ENCODE results near the gene SMDT1. TPM values are rescaled to one million over a fixed set of nuclear protein-coding genes. Genes with fewer than 3 reads are reported as not detected.
A peak's percentile ranks its signal among the peaks of the same experiment; 100 is the strongest.

SMDT1 gene
- total and polyA plus RNA-seq, 2 of the 4 experiments (the other 2 are of a cell fraction), result 2.3 to 15.7 TPM

GRCh38 chr22:42070517-42071422, 8.7 kb upstream of the SMDT1 start, which contains the start of gene NAGA:
TSS of gene NAGA (minus strand) at chr22:42070812. CDS start at chr22:42070297, 515 bp downstream.
- H3K14ac ChIP-seq (replicated peaks; ENCODE audit: low read depth, low read length), result peak within 1 kb of the TSS; percentile 91
- peak within 1 kb of the TSS; percentile 15; the same call in 1 of the 2 replicates for H4K5ac ChIP-seq (ENCODE audit: low read depth, low read length)
- H3K4me3 ChIP-seq (ENCODE audit: insufficient read depth, low read depth, low read length), result peak within 1 kb of the TSS; percentile 50
- ATAC-seq (ENCODE audit: low read depth) (peak; percentile 97), DNase-seq (peak; percentile 94)
- dilution Hi-C loops (cut with HindIII; ENCODE audit: low sequenced_read_pairs, unreplicated experiment), result no loop called here
- H2BK5ac ChIP-seq (ENCODE audit: low read depth, low read length, poor library complexity, severe bottlenecking), result peak within 1 kb of the TSS; percentile 77
- peak within 1 kb of the TSS; percentile 100 for H2AFZ ChIP-seq (replicated peaks; ENCODE audit: low read length, poor library complexity)
- H2BK120ac ChIP-seq (ENCODE audit: low read depth, low read length), result peak within 1 kb of the TSS; percentile 78
- H3K27ac ChIP-seq (ENCODE audit: insufficient read depth, low read length), result peak within 1 kb of the TSS; percentile 65
- peak within 1 kb of the TSS; percentile 95 for H2AK5ac ChIP-seq (ENCODE audit: low read depth, low read length)
- peak within 1 kb of the TSS; percentile 81 to 97 for H4K8ac ChIP-seq (ENCODE audit: low read depth in 2 of 2, low read length in 2 of 2)
- POLR2A ChIA-PET (ENCODE audit: unreplicated experiment), result interaction anchor here (0.6 kb wide), 1 partner anchor 34 kb away, joined by 4 read pairs; no protein-coding TSS in a partner anchor
- peak within 1 kb of the TSS; percentile 25; the same call in 1 of the 2 replicates for H3K18ac ChIP-seq (ENCODE audit: low read depth, low read length)
- WGBS, 2 experiments (ENCODE audit: extremely low coverage in 2 of 2, insufficient read length in 1 of 2), result 0% methylated on average over 25 of the region's 56 CpGs; no CpG with 5 or more reads in 1 of the 2 experiments
- H3K56ac ChIP-seq (ENCODE audit: extremely low read depth, insufficient read depth, low read length), result peak within 1 kb of the TSS; percentile 58
- no peaks in the 10 kb centered on the region for H3K27me3 ChIP-seq (ENCODE audit: control insufficient read depth, insufficient read depth, low read length)
- peak within 1 kb of the TSS; percentile 92 for H3K4ac ChIP-seq (ENCODE audit: low read depth, low read length)
- H3K23ac ChIP-seq (ENCODE audit: low read depth, low read length), result peak within 1 kb of the TSS; percentile 97; the same call in 1 of the 2 replicates
- intact Hi-C loops (cut with micrococcal nuclease), result no loop called here
- peak within 1 kb of the TSS; percentile 96 for H2AK9ac ChIP-seq (replicated peaks; ENCODE audit: low read depth, low read length, poor library complexity)
- peak within 1 kb of the TSS; percentile 58 for H2BK20ac ChIP-seq (ENCODE audit: low read depth, low read length)
- 0 out of 2 replicates have a peak, but pooled peaks cover 4% of the 10 kb centered on the region for H4K20me1 ChIP-seq (ENCODE audit: insufficient read depth, low read length)
- H2BK15ac ChIP-seq (ENCODE audit: low read depth, low read length), result peak within 1 kb of the TSS; percentile 32; the same call in 1 of the 3 replicates
- in situ Hi-C loops (cut with MboI; ENCODE audit: low sequenced_read_pairs), result no loop called here
- no peaks in the 10 kb centered on the region for H3K9me3 ChIP-seq (ENCODE audit: control insufficient read depth, insufficient read depth, low read length)
- peaks cover 20% of the 10 kb centered on the region; the same call in 1 of the 2 replicates for H3K9me1 ChIP-seq (ENCODE audit: insufficient read depth, low read length)
- H3K36me3 ChIP-seq (ENCODE audit: control insufficient read depth, insufficient read depth, low read length), result peaks cover 13% of the 10 kb centered on the region
- peak within 1 kb of the TSS; percentile 54 for H3K9ac ChIP-seq (ENCODE audit: low read depth, low read length)
- peak within 1 kb of the TSS; percentile 88 for H4K91ac ChIP-seq (ENCODE audit: insufficient read depth, low read depth, low read length)
- H3K4me1 ChIP-seq (ENCODE audit: control insufficient read depth, insufficient read depth, low read length), result peaks cover 12% of the 10 kb centered on the region
- CTCF ChIA-PET, result interaction anchor here (1.9 kb wide), 1 partner anchor 20 kb away, joined by 6 read pairs; the partner anchor contains the start of gene NDUFA6
- peak within 1 kb of the TSS; percentile 90 for H3K4me2 ChIP-seq (ENCODE audit: low read depth, low read length)
- H3K79me1 ChIP-seq (ENCODE audit: low read depth in 1 of 2, low read length in 2 of 2), result peaks cover 15 to 54% of the 10 kb centered on the region in 2 experiments; a peak in 3 of 4 replicates
- BruUV-seq (replicated peaks), result no TSS peak
- TF ChIP-seq CEBPB (IDR thresholded peaks at IDR 0.05; ENCODE audit: low read depth, low read length), result no peak
- TF ChIP-seq FOS (IDR thresholded peaks at IDR 0.05; ENCODE audit: low read depth, low read length), result no peak
- peak; percentile 63; the same call in 1 of the 2 replicates for TF ChIP-seq MXI1 (IDR thresholded peaks at IDR 0.05; ENCODE audit: borderline replicate concordance, low read depth, low read length)
- TF ChIP-seq POLR2A (IDR thresholded peaks at IDR 0.05; ENCODE audit: low read depth, low read length), result no peak; the same call in 1 of the 2 replicates
- TF ChIP-seq ELK1 (IDR thresholded peaks at IDR 0.05; ENCODE audit: borderline replicate concordance, low read depth, low read length), result no peak
- no peak for TF ChIP-seq SMC3 (IDR thresholded peaks at IDR 0.05; ENCODE audit: low read depth, low read length)
- TF ChIP-seq USF2 (IDR thresholded peaks at IDR 0.05; ENCODE audit: low read depth, low read length), result no peak
- no peak for TF ChIP-seq CTCF (conservative IDR thresholded peaks at IDR 0.05; ENCODE audit: low read depth, low read length)
- TF ChIP-seq NFE2L2 (IDR thresholded peaks at IDR 0.05; ENCODE audit: low read depth, low read length), result no peak
- TF ChIP-seq CHD1 (IDR thresholded peaks at IDR 0.05; ENCODE audit: low read depth, low read length), result no peak
- peak; percentile 72; the same call in 1 of the 2 replicates for TF ChIP-seq MAZ (IDR thresholded peaks at IDR 0.05; ENCODE audit: borderline replicate concordance, low read depth, low read length)
- no peak for TF ChIP-seq RCOR1 (IDR thresholded peaks at IDR 0.05; ENCODE audit: insufficient replicate concordance, low read length)
